ENCODE results near the gene PEX1.
"Not testable (repeated sequence)": the region's sequence is repeated elsewhere in the genome, so short reads cannot be mapped to it uniquely, and the experiment has no call there.

GRCh38 chr7:92468589-92468988, 59.7 kb downstream of the PEX1 start:
- not testable (repeated sequence) for TF ChIP-seq CTCF (conservative IDR thresholded peaks at IDR 0.05); ZFX (IDR thresholded peaks at IDR 0.05)
